ENCODE results near the gene CD274.
A peak's percentile ranks its signal among the peaks of the same experiment; 100 is the strongest.
"Not testable (repeated sequence)": the region's sequence is repeated elsewhere in the genome, so short reads cannot be mapped to it uniquely, and the experiment has no call there.

The CD274 gene

DNA sequence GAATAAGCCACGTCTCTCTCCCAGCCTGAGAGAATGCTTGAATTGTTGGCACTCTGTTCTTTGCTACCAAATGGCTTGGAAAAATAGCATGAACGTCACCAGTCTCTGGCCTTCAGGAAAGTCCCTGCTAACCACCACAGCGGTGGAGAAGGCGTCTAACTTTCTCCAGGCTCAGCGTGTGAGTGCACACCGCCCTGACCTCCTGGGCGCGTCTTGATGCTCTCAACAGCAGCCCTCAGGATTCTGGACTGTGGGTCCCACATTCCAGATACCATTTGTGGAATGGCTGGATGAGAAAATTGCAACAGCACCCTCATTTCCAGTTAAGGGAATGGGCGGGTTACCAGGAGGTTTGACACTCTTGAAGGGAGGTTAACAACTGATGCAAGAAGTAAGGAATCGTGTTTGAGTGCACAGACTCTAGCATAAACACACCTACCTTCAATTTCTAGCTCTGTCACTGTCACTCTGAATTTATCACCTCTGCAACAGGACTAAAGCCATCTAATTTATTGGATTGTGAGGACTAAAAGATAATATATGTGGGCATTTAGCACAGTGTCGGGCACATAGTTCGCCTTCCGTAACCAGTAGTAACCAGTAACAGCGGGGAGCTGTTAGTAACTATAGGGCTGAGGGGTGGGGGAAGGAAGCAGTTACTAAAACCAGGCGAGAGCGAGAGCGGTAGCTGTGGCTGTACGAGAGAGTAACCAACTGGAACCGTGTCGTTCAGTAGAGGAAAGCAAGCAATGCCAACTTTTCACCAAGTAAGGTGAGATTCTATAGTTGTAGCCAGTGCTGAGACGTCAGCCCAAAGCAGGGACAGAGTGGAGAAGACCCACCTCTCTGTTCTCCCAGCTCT, 11.8 kb upstream of the CD274 start:
- peak; percentile 59 to 79 for DNase-seq

- no peak for DNase-seq
Observed at GRCh38 chr9:5440426-5440825, 9.9 kb upstream of the CD274 start.

DNA sequence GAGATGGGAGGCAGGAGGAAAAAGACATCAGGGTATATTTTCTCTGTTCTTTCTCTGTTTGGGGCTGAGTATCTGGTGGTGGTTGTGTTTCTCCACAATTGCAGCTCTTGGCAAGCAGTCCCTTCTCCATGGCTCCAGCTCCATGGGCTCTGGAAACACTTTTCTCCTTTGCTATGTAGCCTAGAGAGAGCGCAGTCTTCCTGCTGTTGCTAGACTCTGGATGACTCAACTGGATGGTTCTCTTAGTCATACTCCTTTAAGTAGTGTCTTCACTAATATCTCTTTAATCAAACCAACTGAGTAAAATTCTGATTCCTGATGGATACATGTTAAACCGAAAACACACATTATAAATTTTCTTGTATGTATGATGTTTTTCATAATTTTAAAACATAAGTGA, 9.3 kb upstream of the CD274 start:
- DNase-seq: no peak

DNA sequence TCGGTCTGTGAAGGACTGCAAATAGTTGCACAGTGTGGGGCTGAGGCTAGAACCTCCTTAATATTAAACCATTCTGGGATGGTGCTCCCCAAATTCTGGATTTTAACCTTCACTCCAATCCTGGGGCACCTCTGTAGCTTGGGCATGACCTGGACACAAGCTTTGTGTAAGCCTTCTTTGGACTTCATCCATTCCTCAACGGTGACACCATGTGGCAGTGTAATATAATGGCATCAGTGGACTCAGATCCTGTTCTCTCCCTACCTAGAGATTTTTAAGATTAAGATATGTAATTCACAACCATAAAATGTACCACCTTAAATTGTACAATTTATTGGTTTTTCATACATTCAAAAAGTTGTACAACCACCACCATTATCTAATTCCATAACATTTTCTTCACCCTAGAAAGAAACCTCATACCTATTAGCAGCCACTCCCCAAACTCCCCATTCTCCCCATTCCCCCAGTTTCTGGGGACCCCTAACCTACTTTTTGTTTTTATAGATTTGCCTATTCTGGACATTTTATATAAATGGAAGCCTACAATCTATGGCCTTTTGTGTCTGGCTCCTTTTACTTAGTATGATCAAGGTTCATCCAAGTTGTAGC, 7.8 kb upstream of the CD274 start:
- peak; percentile 50 to 59 for DNase-seq

DNA sequence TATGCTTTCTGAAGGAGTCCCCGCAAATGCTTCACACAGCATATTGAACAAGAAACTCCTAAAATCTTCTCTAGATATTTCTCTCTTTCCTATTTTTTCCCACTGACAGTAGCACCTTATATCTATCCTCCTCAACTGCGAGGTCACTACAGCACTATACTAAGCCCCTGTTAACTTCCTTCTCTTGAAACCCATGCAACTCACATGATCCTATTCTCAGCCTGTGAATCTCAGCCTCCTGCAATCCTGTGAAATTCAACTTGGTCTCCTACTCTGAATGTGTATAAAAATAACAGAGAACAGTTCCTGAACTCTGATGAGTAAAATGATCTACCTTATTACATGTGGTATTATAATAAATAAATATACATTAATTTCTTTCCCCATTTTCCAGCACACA, 6.5 kb upstream of the CD274 start:
- no peak for DNase-seq

DNA sequence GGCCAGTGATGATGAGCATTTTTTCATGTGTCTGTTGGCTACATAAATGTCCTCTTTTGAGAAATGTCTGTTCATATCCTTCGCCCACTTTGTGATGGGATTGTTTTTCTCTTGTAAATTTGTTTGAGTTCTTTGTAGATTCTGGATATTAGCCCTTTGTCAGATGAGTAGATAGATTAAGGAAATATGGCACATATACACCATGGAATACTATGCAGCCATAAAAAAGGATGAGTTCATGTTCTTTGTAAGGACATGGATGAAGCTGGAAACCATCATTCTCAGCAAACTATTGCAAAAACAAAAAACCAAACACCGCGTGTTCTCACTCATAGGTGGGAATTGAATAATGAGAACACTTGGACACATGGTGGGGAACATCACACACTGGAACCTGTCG, 5.2 kb upstream of the CD274 start:
- not testable (repeated sequence) for DNase-seq

DNA sequence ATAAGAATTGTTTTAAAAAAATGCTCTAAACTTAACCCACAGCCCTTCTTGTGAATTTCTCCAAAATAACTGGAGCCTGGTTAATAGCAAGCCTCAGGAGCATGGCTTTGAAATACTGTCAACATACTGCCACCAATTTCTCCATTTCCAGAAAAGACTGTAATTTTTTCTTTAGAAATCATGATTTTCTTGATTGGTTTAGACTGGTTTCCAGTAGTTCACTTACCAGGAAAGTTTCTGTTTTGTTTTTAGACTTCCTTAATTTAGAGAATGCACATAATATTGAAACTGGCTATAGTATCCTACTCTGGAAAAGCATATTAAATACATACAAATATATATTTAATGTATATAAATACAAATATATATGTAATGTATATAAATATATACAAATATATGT, 4.5 kb upstream of the CD274 start:
- no peak for DNase-seq

GRCh38 chr9:5446451-5447236, 3.7 kb upstream of the CD274 start:
- no peak for DNase-seq

DNA sequence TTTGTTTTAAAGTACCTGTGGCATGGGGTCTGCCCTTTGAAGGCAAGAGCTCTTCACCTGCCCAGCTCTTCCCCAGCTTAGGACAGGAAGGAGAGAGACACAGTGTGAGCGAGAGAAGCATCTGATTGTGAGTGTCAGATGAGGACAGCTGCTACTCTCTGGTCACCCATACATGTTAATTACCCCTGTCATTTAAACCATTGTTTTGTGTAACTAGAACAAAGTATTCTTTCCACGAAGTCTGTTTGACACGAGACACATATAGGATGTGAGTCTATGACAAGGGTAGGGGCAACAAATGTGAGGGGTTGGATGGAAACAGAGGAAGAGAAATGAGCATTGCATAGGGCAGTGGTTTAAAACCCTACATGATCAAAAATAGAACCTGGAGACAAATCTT, 3.0 kb upstream of the CD274 start:
- DNase-seq: no peak

DNA sequence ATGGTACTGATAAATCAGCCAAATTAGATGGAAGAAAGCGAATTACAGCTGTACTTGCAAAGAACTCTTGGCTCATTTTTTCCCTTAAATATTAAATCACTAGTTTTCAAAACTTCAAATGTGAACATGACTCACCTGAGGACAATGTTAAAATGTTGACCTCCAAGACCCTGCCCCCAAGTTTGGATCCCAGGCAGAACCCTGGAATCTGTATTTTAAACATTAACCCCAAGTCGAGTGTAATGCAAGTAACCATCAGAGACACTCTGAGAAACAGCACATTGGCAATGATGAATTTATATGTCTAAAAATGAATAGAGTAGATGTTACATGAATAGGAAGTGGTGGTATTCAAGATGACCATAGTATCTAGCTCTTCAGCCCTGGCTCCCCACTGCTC, 2.3 kb upstream of the CD274 start:
- DNase-seq: no peak

GRCh38 chr9:5448461-5449435, 1.6 kb upstream of the CD274 start:
- DNase-seq: no peak

- DNase-seq: no peak
Observed at GRCh38 chr9:5449521-5450358, 602 bp upstream of the CD274 start.

DNA sequence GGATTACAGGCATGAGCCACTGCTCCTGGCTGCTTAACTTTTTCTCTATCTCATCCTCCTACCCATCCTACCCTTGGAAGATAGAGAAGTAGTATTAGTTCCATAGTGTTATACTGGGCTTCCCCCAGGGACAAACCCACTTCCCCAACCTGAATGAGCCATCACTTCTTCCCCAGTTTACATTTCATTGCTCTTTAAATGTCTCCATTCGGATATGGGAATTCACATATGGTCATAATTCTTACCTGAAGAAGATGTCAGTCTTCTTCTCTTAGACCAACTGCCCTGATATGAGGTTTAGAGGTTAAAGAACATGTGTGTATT, 1.9 kb downstream of the CD274 start:
- no peak for DNase-seq

DNA sequence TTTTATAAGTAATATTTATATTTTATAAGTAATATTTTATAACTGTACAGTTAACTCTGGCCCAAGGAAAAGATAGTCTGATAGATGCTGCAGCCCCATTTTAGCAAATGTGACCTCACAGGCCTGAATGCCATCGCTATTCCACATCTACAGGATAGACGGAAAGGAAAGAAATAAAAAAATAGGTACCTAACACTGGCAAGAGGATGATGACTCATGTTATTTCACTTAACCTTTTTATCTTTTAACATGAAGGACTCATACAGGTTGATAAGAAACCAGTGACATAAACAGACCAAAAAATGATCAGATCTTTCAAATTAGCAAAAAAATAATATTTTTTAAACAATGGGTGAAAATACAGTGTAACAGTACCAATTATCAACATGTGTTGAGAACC, 2.7 kb downstream of the CD274 start:
- DNase-seq: peak in 1 of 2 donors; percentile 37

- DNase-seq: peak in 1 of 2 donors; percentile 16
Observed at GRCh38 chr9:5453673-5454072, 3.3 kb downstream of the CD274 start.

GRCh38 chr9:5455181-5455580, 4.8 kb downstream of the CD274 start:
- DNase-seq: no peak

DNA sequence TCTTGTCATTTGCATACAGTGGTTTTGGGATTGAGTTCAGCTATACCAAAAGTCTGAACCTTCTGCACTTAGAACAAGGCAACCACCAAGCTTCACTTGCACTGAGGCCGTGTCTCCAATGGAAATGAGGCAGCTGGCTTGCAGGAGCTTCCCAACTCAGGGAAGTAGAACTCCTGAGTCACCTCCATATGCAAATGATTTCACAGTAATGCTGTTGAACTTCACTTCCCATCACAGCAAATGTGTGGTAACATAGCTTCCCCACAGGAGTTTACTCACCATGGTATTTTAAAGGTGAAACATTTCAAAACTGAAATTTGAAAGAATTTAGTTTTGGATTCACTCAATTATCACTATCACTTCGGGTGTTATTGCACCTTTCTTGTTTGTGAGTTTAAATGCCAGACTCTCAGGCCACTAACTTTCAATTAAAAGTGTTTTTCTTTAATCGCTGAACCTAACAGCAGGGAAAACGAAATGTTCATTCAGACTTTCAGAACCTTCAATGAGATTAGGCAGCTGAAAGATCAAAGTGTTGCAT, 9.0 kb downstream of the CD274 start:
- DNase-seq: peak in 1 of 2 donors; percentile 35

GRCh38 chr9:5460157-5460556, 9.8 kb downstream of the CD274 start:
- no peak for DNase-seq

GRCh38 chr9:5464831-5465330, 14.5 kb downstream of the CD274 start:
- not testable (repeated sequence) for DNase-seq

DNA sequence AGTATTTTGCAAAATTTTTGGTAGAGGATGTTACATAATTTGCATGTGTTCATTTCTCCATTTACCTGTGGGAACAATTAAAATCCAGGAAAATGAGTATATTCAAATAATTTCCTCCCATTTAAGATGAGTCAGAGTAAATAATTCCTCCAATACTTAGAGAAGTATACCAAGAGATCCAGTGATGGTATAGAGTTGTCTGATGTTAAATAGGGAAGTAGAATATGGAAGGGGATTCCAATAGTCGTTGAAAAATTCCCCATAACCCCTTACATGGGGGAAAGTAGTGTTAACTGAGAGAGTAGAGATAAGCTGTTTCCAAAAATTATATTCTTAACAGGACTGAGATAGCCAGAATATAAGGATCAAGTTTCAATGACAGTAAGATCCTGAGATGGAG, 15.7 kb downstream of the CD274 start:
- DNase-seq: no peak

- DNase-seq: no peak
Observed at GRCh38 chr9:5466766-5467165, 16.4 kb downstream of the CD274 start.

Measured in CD4-positive, alpha-beta T cell treated with Interleukin-4 for 1 hour (primary cell).